ENCODE results near the gene SGO2.

GRCh38 chr2:200618054-200618419, 92.0 kb downstream of the SGO2 start:
- TF ChIP-seq CTCF (IDR thresholded peaks at IDR 0.05 in 2 of 3, conservative IDR thresholded peaks at IDR 0.05 in 1 of 3; ENCODE audit: control insufficient read depth in 2 of 3, extremely low read depth in 1 of 3, insufficient read depth in 1 of 3, low read depth in 3 of 3, low read length in 3 of 3) (no peak), BACH1 (IDR thresholded peaks at IDR 0.05; ENCODE audit: borderline replicate concordance) (no peak), POLR2A (IDR thresholded peaks at IDR 0.05; ENCODE audit: low read depth, low read length) (no peak), REST (IDR thresholded peaks at IDR 0.05; ENCODE audit: low read depth, low read length) (no peak), KAT2A (conservative IDR thresholded peaks at IDR 0.05; ENCODE audit: control insufficient read depth, low read depth, low read length) (no peak), TCF12 (IDR thresholded peaks at IDR 0.05; ENCODE audit: low read depth, low read length) (no peak)

Measured in GM12878 (cell line).